CD8-positive, alpha-beta memory T cell (primary cell): Measurements from ENCODE around the gene CAPZA2. TPM values are rescaled to one million over a fixed set of nuclear protein-coding genes. Genes with fewer than 3 reads are reported as not detected.

Experiments used
- CTCF ChIA-PET: fragments of 350-600 bp; sonication (Branson Sonifier 250); formaldehyde crosslinking; loops from one replicate; lab custom pipeline; 2021; ENCODE audit warnings: antibody characterized with exemption; lab: Charles Lee
- POLR2A ChIA-PET: fragments of 350-600 bp; sonication (Branson Sonifier 250); formaldehyde crosslinking; loops from one replicate; lab custom pipeline; 2021; ENCODE audit warnings: antibody characterized with exemption; lab: Charles Lee
- DNase-seq, 5 donors: peaks; one replicate each; pipeline versions ENCODE4 v3.0.0 to v3.0.0-alpha.2; 2020 to 2022; ENCODE audit warnings: mixed read lengths in 1 of 5
- H3K27ac ChIP-seq: one replicate; pipeline ENCODE4 v1.7.0; 2013; ENCODE audit warnings: low read depth, mild to moderate bottlenecking, low read length, moderate library complexity
- H3K27me3 ChIP-seq: 2 replicates; pipeline ENCODE4 v1.7.0; 2013; ENCODE audit warnings: low read length, mild to moderate bottlenecking; ENCODE audit not compliant: insufficient read depth, poor library complexity, severe bottlenecking
- H3K36me3 ChIP-seq: 2 replicates; pipeline ENCODE4 v1.7.0; 2013; ENCODE audit warnings: mild to moderate bottlenecking, low read length, moderate library complexity; ENCODE audit not compliant: insufficient read depth
- H3K4me1 ChIP-seq: 2 replicates; pipeline ENCODE4 v1.7.0; 2013; ENCODE audit warnings: mild to moderate bottlenecking, low read length, moderate library complexity; ENCODE audit not compliant: insufficient read depth
- H3K4me3 ChIP-seq: 2 replicates; pipeline ENCODE4 v1.7.0; 2013; ENCODE audit warnings: mild to moderate bottlenecking, low read length
- H3K9me3 ChIP-seq: 2 replicates; pipeline ENCODE4 v1.7.0; 2013; ENCODE audit warnings: mild to moderate bottlenecking, low read length
- H3K27ac Mint-ChIP-seq, 8 donors: one replicate each; pipeline ENCODE4 v1.8.0; 2020 to 2021; ENCODE audit warnings: mixed read lengths in 8 of 8, mild to moderate bottlenecking in 6 of 8, inconsistent platforms in 3 of 8, moderate library complexity in 3 of 8
- H3K27me3 Mint-ChIP-seq, 2 donors: one replicate each; pipeline ENCODE4 v1.8.0; 2020 to 2021; ENCODE audit warnings: mixed read lengths in 2 of 2, mild to moderate bottlenecking in 1 of 2, moderate library complexity in 1 of 2
- H3K36me3 Mint-ChIP-seq, 3 donors: one replicate each; pipeline ENCODE4 v1.8.0; 2020 to 2021; ENCODE audit warnings: mixed read lengths in 3 of 3, inconsistent platforms in 1 of 3, mild to moderate bottlenecking in 1 of 3
- H3K4me1 Mint-ChIP-seq, 3 donors: one replicate each; pipeline ENCODE4 v1.8.0; 2020 to 2021; ENCODE audit warnings: mixed read lengths in 3 of 3, inconsistent platforms in 1 of 3, mild to moderate bottlenecking in 1 of 3
- H3K4me3 Mint-ChIP-seq, 7 donors: one replicate each; pipeline ENCODE4 v1.8.0; 2020 to 2021; ENCODE audit warnings: mixed read lengths in 7 of 7, mild to moderate bottlenecking in 6 of 7, moderate library complexity in 4 of 7, inconsistent platforms in 2 of 7
- H3K9me3 Mint-ChIP-seq, 5 donors: one replicate each; pipeline ENCODE4 v1.8.0; 2020 to 2022; ENCODE audit warnings: mixed read lengths in 5 of 5, mild to moderate bottlenecking in 3 of 5, moderate library complexity in 2 of 5, inconsistent platforms in 1 of 5
- polyA plus RNA-seq: library from polyadenylated mRNA; unstranded; fragments of 300-500 nt; fragmentation: Illumina TruSeq; gene quantifications from one replicate; pipeline ENCODE4 v1.2.3, GENCODE V29; 2021
- total RNA-seq, 2 experiments: library from RNA; stranded (reverse); gene quantifications; one replicate each; pipeline ENCODE4 v1.2.3, GENCODE V29; 2021

Gene CAPZA2
- total and polyA plus RNA-seq, 3 experiments from 2014 or later: 170 to 206 (median 170) TPM

DNA sequence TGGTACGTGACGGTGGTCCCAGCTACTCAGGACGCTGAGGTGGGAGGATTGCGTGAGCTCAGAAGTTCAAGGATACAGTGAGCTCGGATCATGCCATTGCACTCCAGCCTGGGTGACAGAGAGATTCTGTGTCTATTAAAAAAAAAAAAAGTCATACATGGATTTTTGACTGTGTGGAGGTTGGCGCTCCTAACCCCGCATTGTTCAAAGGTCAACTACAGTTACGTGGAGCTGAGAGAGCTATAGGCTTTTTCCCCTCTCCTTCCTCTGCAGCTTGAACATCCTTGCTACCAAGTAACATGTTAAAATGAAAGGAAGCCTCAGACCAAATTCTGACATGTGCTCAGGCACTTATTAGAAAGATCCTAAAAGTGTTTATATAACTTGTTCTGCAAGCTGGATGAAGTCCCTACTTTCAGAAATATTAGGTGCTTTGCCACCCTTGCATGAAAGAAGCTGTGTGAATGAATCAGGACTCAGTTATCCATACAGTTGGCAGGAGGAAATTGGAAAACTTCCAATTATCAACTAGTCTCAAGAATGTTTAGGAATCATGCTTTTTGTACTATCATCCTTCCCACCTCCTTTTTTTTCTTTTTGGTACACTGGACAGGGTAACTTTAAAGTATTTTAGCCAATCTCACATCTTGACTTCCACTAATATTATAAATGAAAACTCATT is 78.4 kb downstream of the CAPZA2 start:
- no peaks in the 10 kb centered on the region for H3K27me3 ChIP-seq
- H3K27ac ChIP-seq: no peak overlapping the region
- CTCF ChIA-PET: interaction anchor here (1.1 to 1.5 kb wide), 3 partner anchors 10 to 25 kb away, joined by 3 to 5 read pairs (median 3); partner anchors contain the start of gene ST7
- H3K4me3 ChIP-seq: no peak overlapping the region
- no peaks in the 10 kb centered on the region for H3K36me3 ChIP-seq
- POLR2A ChIA-PET: no interaction called here
- Mint-ChIP-seq H3K9me3 (peaks cover 0 to 2% (median 0%) of the 10 kb centered on the region in 5 donors), H3K27me3 (peaks cover 2 to 18% of the 10 kb centered on the region in 2 donors), H3K4me3 (no peak overlapping the region), H3K27ac (no peak overlapping the region), H3K36me3 (no peaks in the 10 kb centered on the region), H3K4me1 (no peaks in the 10 kb centered on the region)
- DNase-seq: no peak
- no peaks in the 10 kb centered on the region for H3K9me3 ChIP-seq
- H3K4me1 ChIP-seq: no peaks in the 10 kb centered on the region

DNA sequence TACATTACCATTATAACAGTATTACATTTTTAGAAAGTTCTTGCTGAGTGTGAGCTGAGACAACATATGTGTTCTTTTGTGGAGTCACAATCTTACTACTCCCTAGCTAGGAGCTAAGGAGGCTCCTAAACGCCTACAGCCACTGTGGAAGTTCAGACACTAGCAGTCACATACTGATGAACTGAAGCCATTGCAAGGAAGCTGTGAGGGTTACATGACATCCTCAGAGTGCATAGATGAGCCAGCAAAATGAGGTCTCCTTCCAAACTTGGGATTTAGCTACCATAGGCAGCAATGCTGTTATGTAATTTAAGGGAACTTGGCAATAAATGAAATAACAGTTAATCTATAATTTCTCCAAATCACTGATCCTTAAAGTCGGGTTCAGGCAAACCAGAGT is 80.1 kb downstream of the CAPZA2 start:
- no peak overlapping the region for H3K27ac Mint-ChIP-seq
- Histone ChIP-seq H3K4me3 (no peak overlapping the region), H3K4me1 (no peaks in the 10 kb centered on the region), H3K27me3 (no peaks in the 10 kb centered on the region), H3K27ac (no peak overlapping the region), H3K36me3 (no peaks in the 10 kb centered on the region), H3K9me3 (no peaks in the 10 kb centered on the region)
- peaks cover 0 to 2% (median 0%) of the 10 kb centered on the region in 5 donors for H3K9me3 Mint-ChIP-seq
- DNase-seq: no peak
- peaks cover 0 to 10% of the 10 kb centered on the region in 2 donors for H3K27me3 Mint-ChIP-seq
- POLR2A ChIA-PET: no interaction called here
- CTCF ChIA-PET: no interaction called here
- H3K4me1 Mint-ChIP-seq: no peaks in the 10 kb centered on the region
- no peaks in the 10 kb centered on the region for H3K36me3 Mint-ChIP-seq
- no peak overlapping the region for H3K4me3 Mint-ChIP-seq

- no peaks in the 10 kb centered on the region for H3K27me3 ChIP-seq
- ChIA-PET POLR2A (no interaction called here), CTCF (no interaction called here)
- no peaks in the 10 kb centered on the region for H3K36me3 Mint-ChIP-seq
- H3K27ac ChIP-seq: no peak overlapping the region
- no peak overlapping the region for H3K4me3 ChIP-seq
- peaks cover 4 to 7% (median 4%) of the 10 kb centered on the region in 3 donors for H3K4me1 Mint-ChIP-seq
- H3K9me3 ChIP-seq: no peaks in the 10 kb centered on the region
- peak overlapping the region in 1 of 7 donors; percentile 86 for H3K4me3 Mint-ChIP-seq
- H3K36me3 ChIP-seq: no peaks in the 10 kb centered on the region
- no peak for DNase-seq
- H3K27me3 Mint-ChIP-seq: peaks cover 0 to 1% of the 10 kb centered on the region in 2 donors
- H3K9me3 Mint-ChIP-seq: no peaks in the 10 kb centered on the region
- H3K4me1 ChIP-seq: no peaks in the 10 kb centered on the region
- no peak overlapping the region for H3K27ac Mint-ChIP-seq
These were observed 86.5 kb downstream of the CAPZA2 start for GRCh38 chr7:116948934-116949333.

GRCh38 chr7:116949941-116950801 is 87.8 kb downstream of the CAPZA2 start:
- no peaks in the 10 kb centered on the region for H3K9me3 ChIP-seq
- peak overlapping the region in 1 of 8 donors; percentile 82 for H3K27ac Mint-ChIP-seq
- H3K4me3 ChIP-seq: no peak overlapping the region
- H3K9me3 Mint-ChIP-seq: no peaks in the 10 kb centered on the region
- H3K36me3 ChIP-seq: no peaks in the 10 kb centered on the region
- peaks cover 8% of the 10 kb centered on the region for H3K4me1 ChIP-seq
- peaks cover 0 to 4% (median 0%) of the 10 kb centered on the region in 3 donors for H3K36me3 Mint-ChIP-seq
- H3K27me3 ChIP-seq: no peaks in the 10 kb centered on the region
- no peak for DNase-seq
- peak overlapping the region; percentile 76 for H3K27ac ChIP-seq
- ChIA-PET CTCF (no interaction called here), POLR2A (no interaction called here)
- H3K4me1 Mint-ChIP-seq: peaks cover 14 to 18% (median 15%) of the 10 kb centered on the region in 3 donors
- peaks cover 0 to 1% of the 10 kb centered on the region in 2 donors for H3K27me3 Mint-ChIP-seq
- H3K4me3 Mint-ChIP-seq: peak overlapping the region in 1 of 7 donors; percentile 86

GRCh38 chr7:116950889-116951351 is 88.5 kb downstream of the CAPZA2 start:
- Histone ChIP-seq H3K36me3 (no peaks in the 10 kb centered on the region), H3K4me3 (no peak overlapping the region), H3K27me3 (no peaks in the 10 kb centered on the region), H3K27ac (peak overlapping the region; percentile 76), H3K4me1 (peaks cover 8% of the 10 kb centered on the region), H3K9me3 (no peaks in the 10 kb centered on the region)
- no peak for DNase-seq
- Mint-ChIP-seq H3K4me1 (peaks cover 22 to 26% (median 23%) of the 10 kb centered on the region in 3 donors), H3K27ac (no peak overlapping the region), H3K36me3 (peaks cover 0 to 4% (median 0%) of the 10 kb centered on the region in 3 donors), H3K27me3 (peaks cover 0 to 1% of the 10 kb centered on the region in 2 donors), H3K4me3 (peak overlapping the region in 2 of 7 donors; percentile 32 to 91), H3K9me3 (no peaks in the 10 kb centered on the region)
- POLR2A ChIA-PET: no interaction called here
- CTCF ChIA-PET: no interaction called here

- H3K4me3 Mint-ChIP-seq: peak overlapping the region in 5 of 7 donors; percentile 18 to 91 (median 36)
- peaks cover 8% of the 10 kb centered on the region for H3K4me1 ChIP-seq
- peaks cover 0 to 4% (median 0%) of the 10 kb centered on the region in 3 donors for H3K36me3 Mint-ChIP-seq
These were observed 89.2 kb downstream of the CAPZA2 start for GRCh38 chr7:116951366-116952292.

GRCh38 chr7:116952635-116953371 is 90.4 kb downstream of the CAPZA2 start:
- peaks cover 0 to 4% (median 0%) of the 10 kb centered on the region in 3 donors for H3K36me3 Mint-ChIP-seq
- ChIA-PET POLR2A (interaction anchor here (0.7 to 1.0 kb wide), 2 partner anchors 22 to 157 kb away, joined by 3 read pairs; no protein-coding TSS in a partner anchor), CTCF (interaction anchor here (0.8 to 1.2 kb wide), 4 partner anchors 12 to 32 kb away, joined by 3 read pairs; no protein-coding TSS in a partner anchor)
- Histone ChIP-seq H3K4me3 (peak overlapping the region; percentile 66), H3K9me3 (no peaks in the 10 kb centered on the region), H3K4me1 (peaks cover 8% of the 10 kb centered on the region), H3K27ac (peak overlapping the region; percentile 76), H3K36me3 (no peaks in the 10 kb centered on the region), H3K27me3 (no peaks in the 10 kb centered on the region)
- peaks cover 22 to 33% (median 31%) of the 10 kb centered on the region in 3 donors for H3K4me1 Mint-ChIP-seq
- H3K27ac Mint-ChIP-seq: peak overlapping the region; percentile 32 to 88 (median 72)
- DNase-seq: no peak
- H3K4me3 Mint-ChIP-seq: peak overlapping the region; percentile 82 to 94 (median 87)
- H3K9me3 Mint-ChIP-seq: no peaks in the 10 kb centered on the region
- H3K27me3 Mint-ChIP-seq: peaks cover 0 to 1% of the 10 kb centered on the region in 2 donors

More at GRCh38 chr7:116951366-116952292, 89.2 kb downstream of the CAPZA2 start:
- H3K27me3 Mint-ChIP-seq: peaks cover 0 to 1% of the 10 kb centered on the region in 2 donors
- no peaks in the 10 kb centered on the region for H3K36me3 ChIP-seq
- no peak overlapping the region for H3K27ac Mint-ChIP-seq
- DNase-seq: no peak
- no peaks in the 10 kb centered on the region for H3K27me3 ChIP-seq
- ChIA-PET POLR2A (no interaction called here), CTCF (interaction anchor here (0.8 kb wide), 1 partner anchor 21 kb away, joined by 3 read pairs; no protein-coding TSS in a partner anchor)
- peak overlapping the region; percentile 76 for H3K27ac ChIP-seq
- H3K9me3 ChIP-seq: no peaks in the 10 kb centered on the region
- H3K9me3 Mint-ChIP-seq: no peaks in the 10 kb centered on the region
- peaks cover 22 to 33% (median 30%) of the 10 kb centered on the region in 3 donors for H3K4me1 Mint-ChIP-seq
- H3K4me3 ChIP-seq: no peak overlapping the region
